Rectal smooth muscle tissue (tissue), 1 donor: ENCODE data around the gene NFAT5.
"Not testable (repeated sequence)": the region's sequence is repeated elsewhere in the genome, so short reads cannot be mapped to it uniquely, and the experiment has no call there.

Experiments
- H3K27ac ChIP-seq: one replicate; pipeline ENCODE4 v1.7.0; 2013; ENCODE audit warnings: low read depth, low read length, inconsistent platforms
- H3K27me3 ChIP-seq: one replicate; pipeline ENCODE4 v1.7.0; 2013; ENCODE audit warnings: low read length; ENCODE audit not compliant: control insufficient read depth, insufficient read depth
- H3K36me3 ChIP-seq: one replicate; pipeline ENCODE4 v1.7.0; 2013; ENCODE audit warnings: low read length; ENCODE audit not compliant: control insufficient read depth, insufficient read depth
- H3K4me1 ChIP-seq: one replicate; pipeline ENCODE4 v1.7.0; 2013; ENCODE audit warnings: low read length; ENCODE audit not compliant: control insufficient read depth, insufficient read depth
- H3K4me3 ChIP-seq: one replicate; pipeline ENCODE4 v1.7.0; 2013; ENCODE audit warnings: low read length
- H3K9ac ChIP-seq: one replicate; pipeline ENCODE4 v1.7.0; 2013; ENCODE audit warnings: low read length

NFAT5 gene

GRCh38 chr16:69535123-69536050, 30.4 kb upstream of the NFAT5 start:
- no peak overlapping the region for H3K4me3 ChIP-seq
- H3K27ac ChIP-seq = no peak overlapping the region
- no peaks in the 10 kb centered on the region for H3K27me3 ChIP-seq
- H3K4me1 ChIP-seq = no peaks in the 10 kb centered on the region
- H3K9ac ChIP-seq = no peak overlapping the region
- no peaks in the 10 kb centered on the region for H3K36me3 ChIP-seq

GRCh38 chr16:69537706-69538080, 28.1 kb upstream of the NFAT5 start:
- Histone ChIP-seq H3K27ac (no peak overlapping the region), H3K4me1 (no peaks in the 10 kb centered on the region), H3K36me3 (no peaks in the 10 kb centered on the region), H3K9ac (no peak overlapping the region), H3K4me3 (no peak overlapping the region), H3K27me3 (no peaks in the 10 kb centered on the region)

- no peaks in the 10 kb centered on the region for H3K4me1 ChIP-seq
- H3K36me3 ChIP-seq = no peaks in the 10 kb centered on the region
- H3K27me3 ChIP-seq = no peaks in the 10 kb centered on the region
- no peak overlapping the region for H3K27ac ChIP-seq
- no peak overlapping the region for H3K4me3 ChIP-seq
- no peak overlapping the region for H3K9ac ChIP-seq
Measured at GRCh38 chr16:69538808-69539207, 27.0 kb upstream of the NFAT5 start.

- no peak overlapping the region for H3K9ac ChIP-seq
- H3K4me1 ChIP-seq = no peaks in the 10 kb centered on the region
- no peaks in the 10 kb centered on the region for H3K27me3 ChIP-seq
- no peak overlapping the region for H3K27ac ChIP-seq
- no peak overlapping the region for H3K4me3 ChIP-seq
- H3K36me3 ChIP-seq = no peaks in the 10 kb centered on the region
Measured at GRCh38 chr16:69542974-69543373, 22.8 kb upstream of the NFAT5 start.

GRCh38 chr16:69544088-69544487, 21.7 kb upstream of the NFAT5 start:
- H3K27me3 ChIP-seq = no peaks in the 10 kb centered on the region
- no peak overlapping the region for H3K9ac ChIP-seq
- no peak overlapping the region for H3K27ac ChIP-seq
- H3K4me1 ChIP-seq = no peaks in the 10 kb centered on the region
- no peak overlapping the region for H3K4me3 ChIP-seq
- H3K36me3 ChIP-seq = no peaks in the 10 kb centered on the region

- not testable (repeated sequence) for H3K27me3 ChIP-seq, H3K27ac ChIP-seq, H3K36me3 ChIP-seq, H3K4me1 ChIP-seq, H3K9ac ChIP-seq, H3K4me3 ChIP-seq
Measured at GRCh38 chr16:69546663-69547062, 19.1 kb upstream of the NFAT5 start.

GRCh38 chr16:69553332-69553731, 12.4 kb upstream of the NFAT5 start:
- Histone ChIP-seq H3K36me3 (no peaks in the 10 kb centered on the region), H3K4me1 (no peaks in the 10 kb centered on the region), H3K9ac (no peak overlapping the region), H3K27me3 (no peaks in the 10 kb centered on the region), H3K4me3 (no peak overlapping the region), H3K27ac (no peak overlapping the region)

GRCh38 chr16:69554495-69554894, 11.3 kb upstream of the NFAT5 start:
- Histone ChIP-seq H3K4me3 (no peak overlapping the region), H3K36me3 (no peaks in the 10 kb centered on the region), H3K9ac (no peak overlapping the region), H3K27ac (no peak overlapping the region), H3K4me1 (no peaks in the 10 kb centered on the region), H3K27me3 (no peaks in the 10 kb centered on the region)

GRCh38 chr16:69555437-69555836, 10.3 kb upstream of the NFAT5 start:
- no peak overlapping the region for H3K9ac ChIP-seq
- H3K27me3 ChIP-seq = no peaks in the 10 kb centered on the region
- no peak overlapping the region for H3K4me3 ChIP-seq
- H3K27ac ChIP-seq = no peak overlapping the region
- H3K36me3 ChIP-seq = no peaks in the 10 kb centered on the region
- H3K4me1 ChIP-seq = no peaks in the 10 kb centered on the region

- no peak overlapping the region for H3K9ac ChIP-seq
- no peak overlapping the region for H3K27ac ChIP-seq
- no peaks in the 10 kb centered on the region for H3K36me3 ChIP-seq
- no peak overlapping the region for H3K4me3 ChIP-seq
- no peaks in the 10 kb centered on the region for H3K27me3 ChIP-seq
- no peaks in the 10 kb centered on the region for H3K4me1 ChIP-seq
Measured at GRCh38 chr16:69555867-69556266, 9.9 kb upstream of the NFAT5 start.

GRCh38 chr16:69559164-69559563, 6.6 kb upstream of the NFAT5 start:
- H3K27ac ChIP-seq = no peak overlapping the region

GRCh38 chr16:69561367-69561766, 4.4 kb upstream of the NFAT5 start:
- not testable (repeated sequence) for H3K36me3 ChIP-seq, H3K27ac ChIP-seq, H3K9ac ChIP-seq, H3K4me1 ChIP-seq, H3K4me3 ChIP-seq, H3K27me3 ChIP-seq

More at GRCh38 chr16:69559164-69559563, 6.6 kb upstream of the NFAT5 start:
- Histone ChIP-seq H3K9ac (no peak overlapping the region), H3K4me3 (no peak overlapping the region), H3K4me1 (no peaks in the 10 kb centered on the region), H3K36me3 (no peaks in the 10 kb centered on the region), H3K27me3 (no peaks in the 10 kb centered on the region)

GRCh38 chr16:69561901-69562300, 3.9 kb upstream of the NFAT5 start:
- Histone ChIP-seq H3K4me1 (peaks cover 2% of the 10 kb centered on the region), H3K27ac (no peak overlapping the region), H3K9ac (no peak overlapping the region), H3K36me3 (no peaks in the 10 kb centered on the region), H3K4me3 (no peak overlapping the region), H3K27me3 (no peaks in the 10 kb centered on the region)
